ENCODE results near the gene FAM83B. TPM values are rescaled to one million over a fixed set of nuclear protein-coding genes. Genes with fewer than 3 reads are reported as not detected.
"Not testable (repeated sequence)": the region's sequence is repeated elsewhere in the genome, so short reads cannot be mapped to it uniquely, and the experiment has no call there.

Gene FAM83B
- total and polyA plus RNA-seq, 8 donors: 0.16 to 10.0 (median 3.8) TPM

DNA sequence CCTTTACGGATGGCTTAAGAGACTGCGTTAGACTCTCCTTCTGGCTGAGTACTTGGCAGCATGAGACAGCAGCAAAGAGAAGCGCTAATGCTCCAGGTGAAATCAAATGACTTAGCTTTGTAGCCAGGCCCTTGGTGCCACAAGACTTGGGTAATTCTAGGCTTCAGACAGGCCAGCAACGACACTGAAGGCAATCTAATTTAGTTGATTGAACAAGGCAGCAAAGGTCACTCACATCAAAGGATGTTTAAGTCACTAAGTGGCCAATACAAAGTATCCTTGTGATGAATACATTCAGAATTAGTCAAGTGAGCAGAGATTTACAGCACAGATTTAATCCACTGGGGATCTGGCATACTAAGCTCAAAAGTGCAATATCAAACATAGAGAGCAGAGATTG, 113.2 kb downstream of the FAM83B start:
- H3K27me3 ChIP-seq: no peaks in the 10 kb centered on the region
- no peak overlapping the region for H3K4me3 ChIP-seq
- no peaks in the 10 kb centered on the region for H3K36me3 ChIP-seq
- H3K4me1 ChIP-seq: no peaks in the 10 kb centered on the region
- no peaks in the 10 kb centered on the region for H3K9me3 ChIP-seq
- H3K27ac ChIP-seq: no peak overlapping the region
- no peak for ATAC-seq
- intact Hi-C loops (cut with DNase I): no loop called here
- no peak for DNase-seq
- TF ChIP-seq, protein P1, sequence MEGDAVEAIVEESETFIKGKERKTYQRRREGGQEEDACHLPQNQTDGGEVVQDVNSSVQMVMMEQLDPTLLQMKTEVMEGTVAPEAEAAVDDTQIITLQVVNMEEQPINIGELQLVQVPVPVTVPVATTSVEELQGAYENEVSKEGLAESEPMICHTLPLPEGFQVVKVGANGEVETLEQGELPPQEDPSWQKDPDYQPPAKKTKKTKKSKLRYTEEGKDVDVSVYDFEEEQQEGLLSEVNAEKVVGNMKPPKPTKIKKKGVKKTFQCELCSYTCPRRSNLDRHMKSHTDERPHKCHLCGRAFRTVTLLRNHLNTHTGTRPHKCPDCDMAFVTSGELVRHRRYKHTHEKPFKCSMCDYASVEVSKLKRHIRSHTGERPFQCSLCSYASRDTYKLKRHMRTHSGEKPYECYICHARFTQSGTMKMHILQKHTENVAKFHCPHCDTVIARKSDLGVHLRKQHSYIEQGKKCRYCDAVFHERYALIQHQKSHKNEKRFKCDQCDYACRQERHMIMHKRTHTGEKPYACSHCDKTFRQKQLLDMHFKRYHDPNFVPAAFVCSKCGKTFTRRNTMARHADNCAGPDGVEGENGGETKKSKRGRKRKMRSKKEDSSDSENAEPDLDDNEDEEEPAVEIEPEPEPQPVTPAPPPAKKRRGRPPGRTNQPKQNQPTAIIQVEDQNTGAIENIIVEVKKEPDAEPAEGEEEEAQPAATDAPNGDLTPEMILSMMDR (IDR thresholded peaks at IDR 0.05): no peak

DNA sequence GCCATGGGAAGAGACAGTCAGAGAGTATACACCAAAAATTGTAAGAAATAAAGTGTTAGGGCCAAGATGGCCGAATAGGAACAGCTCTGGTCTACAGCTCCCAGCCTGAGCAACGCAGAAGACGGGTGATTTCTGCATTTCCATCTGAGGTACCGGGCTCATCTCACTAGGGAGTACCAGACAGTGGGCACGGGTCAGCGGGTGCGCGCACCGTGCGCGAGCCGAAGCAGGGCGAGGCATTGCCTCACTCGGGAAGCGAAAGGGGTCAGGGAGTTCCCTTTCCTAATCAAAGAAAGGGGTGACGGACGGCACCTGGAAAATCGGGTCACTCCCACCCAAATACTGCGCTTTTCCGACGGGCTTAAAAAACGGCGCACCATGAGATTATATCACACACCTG, 114.8 kb downstream of the FAM83B start:
- H3K36me3 ChIP-seq; H3K27ac ChIP-seq; H3K27me3 ChIP-seq; DNase-seq; intact Hi-C loops (cut with DNase I); ATAC-seq; H3K9me3 ChIP-seq; H3K4me3 ChIP-seq; H3K4me1 ChIP-seq: not testable (repeated sequence)

DNA sequence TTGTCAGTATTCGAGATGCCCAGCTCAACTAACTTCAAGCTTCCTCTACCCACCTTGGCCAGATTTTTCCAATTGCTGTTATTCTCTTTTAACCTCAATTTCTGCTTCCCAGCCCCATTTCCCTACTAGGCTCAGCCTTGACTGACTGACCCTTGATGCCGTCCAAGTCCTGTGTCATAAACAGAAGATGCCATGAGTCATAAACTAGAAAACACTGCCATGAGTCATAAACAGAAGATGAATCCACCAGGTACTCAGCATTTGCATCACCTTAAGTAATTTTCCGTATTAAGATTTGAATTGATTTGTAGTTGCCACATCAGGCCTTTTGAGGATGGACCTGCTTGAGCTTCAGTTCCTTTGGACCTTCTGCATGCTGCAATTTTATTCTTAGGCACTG, 123.8 kb downstream of the FAM83B start:
- intact Hi-C loops (cut with DNase I): no loop called here
- TF ChIP-seq, protein P1 (IDR thresholded peaks at IDR 0.05): no peak
- Histone ChIP-seq H3K9me3 (no peaks in the 10 kb centered on the region), H3K4me3 (no peak overlapping the region), H3K36me3 (no peaks in the 10 kb centered on the region), H3K27ac (no peak overlapping the region), H3K4me1 (no peaks in the 10 kb centered on the region), H3K27me3 (no peaks in the 10 kb centered on the region)
- ATAC-seq: no peak
- DNase-seq: no peak

DNA sequence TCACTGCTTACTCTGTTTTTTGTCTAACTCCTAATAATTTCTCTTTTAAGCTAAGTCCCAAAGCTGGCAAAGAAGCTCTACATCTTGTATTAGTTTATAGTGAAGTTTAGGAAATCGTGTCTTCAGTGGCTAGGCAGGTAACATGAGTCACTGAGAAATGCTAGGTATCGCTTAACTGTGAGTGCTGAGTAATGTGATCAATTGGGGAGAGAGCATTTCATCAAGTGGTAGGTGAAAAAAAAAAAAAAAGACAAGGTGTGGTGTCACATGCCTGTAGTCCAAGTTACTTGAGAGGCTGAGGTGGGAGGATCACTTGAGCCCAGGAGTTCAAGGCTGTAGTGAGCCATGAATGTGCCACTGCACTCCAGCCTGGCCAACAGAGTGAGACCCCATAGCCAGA, 125.3 kb downstream of the FAM83B start:
- TF ChIP-seq, protein P1 (IDR thresholded peaks at IDR 0.05): no peak
- intact Hi-C loops (cut with DNase I): no loop called here
- no peaks in the 10 kb centered on the region for H3K9me3 ChIP-seq
- H3K36me3 ChIP-seq: no peaks in the 10 kb centered on the region
- H3K4me1 ChIP-seq: no peaks in the 10 kb centered on the region
- no peak overlapping the region for H3K27ac ChIP-seq
- no peak for DNase-seq
- no peak for ATAC-seq
- no peak overlapping the region for H3K4me3 ChIP-seq
- no peaks in the 10 kb centered on the region for H3K27me3 ChIP-seq

DNA sequence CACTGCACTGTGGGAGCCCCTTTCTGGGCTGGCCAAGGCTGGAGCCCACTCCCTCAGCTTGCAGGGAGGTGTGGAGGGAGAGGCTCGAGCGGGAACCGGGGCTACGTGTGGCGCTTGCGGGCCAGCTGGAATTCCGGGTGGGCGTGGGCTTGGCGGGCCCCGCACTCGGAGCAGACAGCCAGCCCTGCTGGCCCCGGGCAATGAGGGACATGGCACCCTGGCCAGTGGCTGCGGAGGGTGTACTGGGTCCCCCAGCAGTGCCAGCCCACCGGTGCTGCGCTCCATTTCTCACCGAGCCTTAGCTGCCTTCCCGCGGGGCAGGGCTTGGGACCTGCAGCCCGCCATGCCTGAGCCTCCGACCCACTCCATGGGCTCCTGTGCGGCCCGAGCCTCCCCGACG, 132.6 kb downstream of the FAM83B start:
- H3K36me3 ChIP-seq; H3K27me3 ChIP-seq; H3K4me3 ChIP-seq; H3K27ac ChIP-seq; ATAC-seq; intact Hi-C loops (cut with DNase I); H3K4me1 ChIP-seq: not testable (repeated sequence)
- H3K9me3 ChIP-seq: peaks cover 0 to 13% of the 10 kb centered on the region in 2 donors
- peak in 1 of 4 donors; percentile 68 for DNase-seq

DNA sequence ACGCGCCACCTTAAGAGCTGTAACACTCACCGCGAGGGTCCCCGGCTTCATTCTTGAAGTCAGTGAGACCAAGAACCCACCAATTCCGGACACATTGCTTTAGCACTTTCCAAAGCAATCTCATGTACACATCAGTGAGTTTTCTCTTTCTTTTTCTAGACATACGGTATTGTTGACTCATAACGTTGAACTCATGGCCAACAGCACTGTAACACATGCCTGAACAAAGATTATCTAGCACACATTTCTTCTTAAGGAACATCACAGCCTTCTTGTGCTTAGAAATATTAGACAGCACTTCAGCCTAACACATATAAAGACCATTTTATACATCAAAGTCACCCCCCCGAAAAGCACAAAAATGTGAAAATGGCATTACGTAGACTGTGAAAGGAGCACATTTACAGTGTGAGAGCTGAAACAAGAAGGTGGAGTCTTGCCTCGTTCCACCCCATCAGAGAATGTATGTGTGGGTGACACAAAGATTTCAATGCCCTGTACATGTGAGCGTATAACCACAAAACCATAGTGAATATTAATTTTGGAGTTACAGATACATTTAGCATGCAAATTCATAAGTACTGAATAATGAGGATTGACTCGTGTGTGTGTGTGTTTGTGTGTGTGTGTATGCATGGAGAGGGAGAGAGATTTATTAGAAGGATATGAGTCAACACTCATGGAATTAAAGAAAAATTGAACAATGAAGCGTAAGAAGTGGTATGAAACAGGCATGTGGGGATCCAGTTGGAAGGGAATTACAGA, 134.1 kb downstream of the FAM83B start:
- H3K27ac ChIP-seq: no peak overlapping the region
- TF ChIP-seq, protein P1 (IDR thresholded peaks at IDR 0.05): no peak
- intact Hi-C loops (cut with DNase I): no loop called here
- no peaks in the 10 kb centered on the region for H3K36me3 ChIP-seq
- H3K9me3 ChIP-seq: peaks cover 0 to 27% of the 10 kb centered on the region in 2 donors
- no peaks in the 10 kb centered on the region for H3K4me1 ChIP-seq
- H3K27me3 ChIP-seq: no peaks in the 10 kb centered on the region
- ATAC-seq: no peak
- H3K4me3 ChIP-seq: no peak overlapping the region
- DNase-seq: no peak

Measured in left lung (tissue), 10 donors.